GM12878 (cell line): ENCODE results near the gene GINS1. TPM values are rescaled to one million over a fixed set of nuclear protein-coding genes. Genes with fewer than 3 reads are reported as not detected.

Experiments
- ATAC-seq: fragments of 200-7000 bp; cut with Tn5 transposase; 3 replicates; pipeline ENCODE4 v1.9.1; 2020; ENCODE audit warnings: mild to moderate bottlenecking, moderate library complexity
- BruUV-seq: library from RNA; stranded (reverse); fragments of 400-500 nt; replicated peaks from 2 replicates; lab custom pipeline; 2021; lab: Mats Ljungman, UMichigan
- CTCF ChIA-PET: fragments of 300-600 bp; sonication (Branson Sonifier 250); formaldehyde crosslinking; extraction: SDS; loops from one replicate; lab custom pipeline; 2021; ENCODE audit warnings: inconsistent platforms; lab: Yijun Ruan, JAX
- POLR2A ChIA-PET: fragments of 350-600 bp; formaldehyde crosslinking; extraction: SDS; loops from one replicate; lab custom pipeline; 2021; ENCODE audit warnings: inconsistent platforms; lab: Charles Lee
- RAD21 ChIA-PET: fragments of 300-600 bp; sonication (Branson Sonifier 250); formaldehyde crosslinking; loops from one replicate; lab custom pipeline; 2023; ENCODE audit warnings: antibody characterized with exemption; ENCODE audit not compliant: unreplicated experiment; lab: Charles Lee
- SMC1A ChIA-PET: fragments of 300-600 bp; sonication (Branson Sonifier 250); formaldehyde crosslinking; loops from one replicate; lab custom pipeline; 2023; ENCODE audit not compliant: unreplicated experiment, uncharacterized antibody; lab: Charles Lee
- DNase-seq: peaks from one replicate; pipeline ENCODE4 v3.0.0-alpha.2; 2011; ENCODE audit warnings: low read depth, low spot score
- FAIRE-seq: peaks from 3 replicates; lab custom pipeline; 2011; peaks lifted over from hg19 to GRCh38; lab: Jason Lieb, UNC
- H2AFZ ChIP-seq: 2 replicates; pipeline ENCODE4 v1.6.0; 2011; ENCODE audit warnings: low read depth, low read length, control low read depth; ENCODE audit not compliant: control insufficient read depth
- H3K27ac ChIP-seq: 2 replicates; pipeline ENCODE4 v1.5.1; 2011; ENCODE audit warnings: control low read depth; ENCODE audit not compliant: control insufficient read depth, insufficient read depth
- H3K27me3 ChIP-seq, 2 experiments: replicated peaks in 1 of 2; 2 replicates each; pipeline versions ENCODE4 v1.6.0 to v1.6.1; 2011; ENCODE audit warnings: low read length in 1 of 2; ENCODE audit not compliant: control insufficient read depth in 2 of 2, insufficient read depth in 2 of 2
- H3K36me3 ChIP-seq, 2 experiments: 2 replicates each; pipeline ENCODE4 v1.5.1; 2011; ENCODE audit warnings: low read length in 1 of 2; ENCODE audit not compliant: control insufficient read depth in 2 of 2, insufficient read depth in 2 of 2
- H3K4me1 ChIP-seq: 2 replicates; pipeline ENCODE4 v1.6.1; 2011; ENCODE audit warnings: mild to moderate bottlenecking, low read length, moderate library complexity, mixed read lengths; ENCODE audit not compliant: control insufficient read depth, insufficient read depth
- H3K4me2 ChIP-seq: 2 replicates; pipeline ENCODE4 v1.6.0; 2011; ENCODE audit warnings: control low read depth; ENCODE audit not compliant: control insufficient read depth, insufficient read depth
- H3K4me3 ChIP-seq: fragments of 200-600 bp; sonication (generic); 2 replicates; pipeline ENCODE4 v1.5.1; 2016
- H3K79me2 ChIP-seq: 2 replicates; pipeline ENCODE4 v1.6.0; 2011; ENCODE audit warnings: low read length; ENCODE audit not compliant: control insufficient read depth, insufficient read depth
- H3K9ac ChIP-seq: 2 replicates; pipeline ENCODE4 v1.8.0; 2011; ENCODE audit warnings: low read length, control low read depth, mixed read lengths; ENCODE audit not compliant: control insufficient read depth, insufficient read depth
- H3K9me3 ChIP-seq: replicated peaks from 3 replicates; pipeline ENCODE4 v1.5.1; 2011; ENCODE audit warnings: mild to moderate bottlenecking, low read length; ENCODE audit not compliant: control insufficient read depth, insufficient read depth
- H4K20me1 ChIP-seq: 2 replicates; pipeline ENCODE4 v1.6.0; 2011; ENCODE audit not compliant: control insufficient read depth, insufficient read depth
- BACH1 ChIP-seq: fragments of 450-650 bp; IDR thresholded peaks from 2 replicates; pipeline ENCODE4 v1.6.1; 2017; ENCODE audit warnings: mild to moderate bottlenecking, borderline replicate concordance
- EGR1 ChIP-seq, 2 experiments: IDR thresholded peaks; 1 replicate in 1 of 2; 2 replicates in 1 of 2; pipeline ENCODE4 v1.6.1; 2011 to 2012; ENCODE audit warnings: low read depth in 2 of 2, low read length in 2 of 2, borderline replicate concordance in 1 of 2, mild to moderate bottlenecking in 1 of 2, moderate library complexity in 1 of 2
- FOS ChIP-seq: IDR thresholded peaks from 3 replicates; pipeline ENCODE4 v1.6.1; 2011; ENCODE audit warnings: borderline replicate concordance; ENCODE audit not compliant: insufficient read length; ENCODE audit errors: extremely low read depth
- JUNB ChIP-seq: IDR thresholded peaks from 2 replicates; pipeline ENCODE4 v1.6.1; 2016; ENCODE audit warnings: antibody characterized with exemption, mild to moderate bottlenecking
- MTA2 ChIP-seq: fragments of 450-650 bp; IDR thresholded peaks from 2 replicates; pipeline ENCODE4 v1.6.1; 2016; ENCODE audit warnings: low read depth, mild to moderate bottlenecking, moderate library complexity
- NFIC ChIP-seq: IDR thresholded peaks from 2 replicates; pipeline ENCODE4 v1.6.1; 2012; ENCODE audit warnings: low read depth, mild to moderate bottlenecking, inconsistent platforms, low read length, moderate library complexity
- PAX5 ChIP-seq: IDR thresholded peaks from 2 replicates; pipeline ENCODE4 v1.6.1; 2011; ENCODE audit warnings: low read depth, low read length, borderline replicate concordance
- SMAD1 ChIP-seq: fragments of 450-650 bp; IDR thresholded peaks from 2 replicates; pipeline ENCODE4 v1.6.1; 2018; ENCODE audit warnings: mild to moderate bottlenecking, low read depth; ENCODE audit not compliant: partially characterized antibody
- ZNF384 ChIP-seq: IDR thresholded peaks from 2 replicates; pipeline ENCODE4 v1.6.1; 2012; ENCODE audit warnings: low read depth, mild to moderate bottlenecking, low read length, improper control_type of control experiment, borderline replicate concordance
- WGBS: methylation state at CpG from one replicate; pipeline ENCODE4 v1.1.6; 2016; ENCODE audit warnings: low lambda C conversion rate; ENCODE audit not compliant: insufficient replicate concordance, insufficient coverage; ENCODE audit errors: missing lambda C conversion rate; 5-methylcytosine and 5-hydroxymethylcytosine counted together
- in situ Hi-C: fragments of 300-500 bp; cut with MboI; formaldehyde crosslinking; loops from 9 replicates; pipeline ENCODE4 v1.14.3; 2018; ENCODE audit warnings: mixed read lengths
- intact Hi-C: fragments of 100-400 bp; cut with micrococcal nuclease; formaldehyde crosslinking; loops from one replicate; pipeline ENCODE4 v1.14.2; 2022; ENCODE audit not compliant: unreplicated experiment
- polyA plus RNA-seq, 11 experiments: library from polyadenylated mRNA; depleted of rRNA in 4 of 11; unstranded in 6 of 11; stranded (reverse) in 5 of 11; fragments of >200 nt; fragmentation: Nextera tagmentation in 4 of 11; fragmentation: Illumina TruSeq in 1 of 11; extraction: Ambion mirVana in 4 of 11; extraction: Trizol in 1 of 11; gene quantifications; 1 replicate in 1 of 11; 2 replicates in 10 of 11; pipeline versions ENCODE4 v1.2.1 to v1.2.3, GENCODE V29; 2011 to 2016; ENCODE audit warnings: inconsistent platforms in 2 of 11, missing spikeins in 2 of 11, low read depth in 1 of 11
- total RNA-seq, 4 experiments: library from RNA; depleted of rRNA in 3 of 4; stranded (reverse); fragments of >200 nt in 3 of 4; fragmentation: Illumina TruSeq in 1 of 4; extraction: Trizol in 1 of 4; gene quantifications; 2 replicates each; pipeline versions ENCODE4 v1.2.1 to v1.2.3, GENCODE V29; 2013 to 2021

GINS1 gene
- total and polyA plus RNA-seq, 10 of the 15 experiments (the other 5 are each of a cell fraction or from before 2014, with no cell fraction given): 13.0 to 44.6 (median 30.3) TPM

GRCh38 chr20:25364180-25364788 lies 43.2 kb upstream of the GINS1 start:
- no TSS peak for BruUV-seq
- intact Hi-C loops (no loop called here), in situ Hi-C loops (no loop called here)
- Histone ChIP-seq H3K36me3 (peaks cover 0 to 5% of the 10 kb centered on the region in 2 experiments; a peak in 1 of 4 replicates), H3K9me3 (peaks cover 4% of the 10 kb centered on the region; the same call in 2 of the 3 replicates), H3K27me3 (no peaks in the 10 kb centered on the region), H3K4me3 (no peak overlapping the region), H4K20me1 (no peaks in the 10 kb centered on the region), H3K27ac (no peak overlapping the region), H3K9ac (no peak overlapping the region), H3K79me2 (peaks cover 18% of the 10 kb centered on the region), H3K4me2 (no peak overlapping the region), H3K4me1 (peaks cover 9% of the 10 kb centered on the region), H2AFZ (no peak overlapping the region)
- FAIRE-seq: no peak
- ATAC-seq: no peak
- ChIA-PET CTCF (no interaction called here), RAD21 (no interaction called here), SMC1A (interaction anchor here (1.7 kb wide), 1 partner anchor 10 kb away, joined by 8 read pairs; no protein-coding TSS in a partner anchor), POLR2A (no interaction called here)
- 76% methylated on average over 3 of the region's 3 CpGs for WGBS
- TF ChIP-seq EGR1 (IDR thresholded peaks at IDR 0.05; ENCODE audit: borderline replicate concordance in 1 of 2, low read depth in 2 of 2, low read length in 2 of 2) (no peak), MTA2 (no peak), PAX5 (no peak), JUNB (no peak), NFIC (no peak), ZNF384 (no peak), BACH1 (no peak), FOS (no peak), SMAD1 (no peak)
- no peak for DNase-seq
